GM21515 (cell line): ENCODE results near the gene SPACDR.
A peak's percentile ranks its signal among the peaks of the same experiment; 100 is the strongest.

Source experiments
- ATAC-seq: cut with Tn5 transposase; IDR thresholded peaks from one replicate; pipeline ENCODE4 v1.9.1; 2021; ENCODE audit not compliant: unreplicated experiment

Gene SPACDR

DNA sequence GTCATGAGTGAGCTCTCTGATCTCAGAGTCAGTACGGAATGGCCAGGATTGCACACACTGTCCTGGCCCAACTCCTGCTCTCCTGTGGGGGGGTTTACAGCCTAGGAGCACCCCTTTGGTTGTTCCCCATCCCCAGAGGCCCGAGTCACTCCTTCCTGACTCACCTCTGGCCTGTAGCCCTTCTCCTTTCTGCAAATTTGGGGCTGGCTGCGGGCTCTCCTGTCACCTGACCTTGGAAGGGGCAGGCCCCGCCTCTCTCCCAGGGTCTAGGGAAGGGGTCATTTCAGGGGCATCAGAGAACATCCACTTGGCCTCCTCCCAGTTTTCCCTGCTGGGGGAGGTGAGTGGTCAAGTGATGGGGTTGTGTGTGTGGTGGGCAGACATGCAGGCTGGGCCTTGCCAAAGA lies 21.4 kb upstream of the SPACDR start:
- ATAC-seq, result no peak

GRCh38 chr7:100484673-100485045 lies 20.6 kb upstream of the SPACDR start:
- ATAC-seq, result no peak

DNA sequence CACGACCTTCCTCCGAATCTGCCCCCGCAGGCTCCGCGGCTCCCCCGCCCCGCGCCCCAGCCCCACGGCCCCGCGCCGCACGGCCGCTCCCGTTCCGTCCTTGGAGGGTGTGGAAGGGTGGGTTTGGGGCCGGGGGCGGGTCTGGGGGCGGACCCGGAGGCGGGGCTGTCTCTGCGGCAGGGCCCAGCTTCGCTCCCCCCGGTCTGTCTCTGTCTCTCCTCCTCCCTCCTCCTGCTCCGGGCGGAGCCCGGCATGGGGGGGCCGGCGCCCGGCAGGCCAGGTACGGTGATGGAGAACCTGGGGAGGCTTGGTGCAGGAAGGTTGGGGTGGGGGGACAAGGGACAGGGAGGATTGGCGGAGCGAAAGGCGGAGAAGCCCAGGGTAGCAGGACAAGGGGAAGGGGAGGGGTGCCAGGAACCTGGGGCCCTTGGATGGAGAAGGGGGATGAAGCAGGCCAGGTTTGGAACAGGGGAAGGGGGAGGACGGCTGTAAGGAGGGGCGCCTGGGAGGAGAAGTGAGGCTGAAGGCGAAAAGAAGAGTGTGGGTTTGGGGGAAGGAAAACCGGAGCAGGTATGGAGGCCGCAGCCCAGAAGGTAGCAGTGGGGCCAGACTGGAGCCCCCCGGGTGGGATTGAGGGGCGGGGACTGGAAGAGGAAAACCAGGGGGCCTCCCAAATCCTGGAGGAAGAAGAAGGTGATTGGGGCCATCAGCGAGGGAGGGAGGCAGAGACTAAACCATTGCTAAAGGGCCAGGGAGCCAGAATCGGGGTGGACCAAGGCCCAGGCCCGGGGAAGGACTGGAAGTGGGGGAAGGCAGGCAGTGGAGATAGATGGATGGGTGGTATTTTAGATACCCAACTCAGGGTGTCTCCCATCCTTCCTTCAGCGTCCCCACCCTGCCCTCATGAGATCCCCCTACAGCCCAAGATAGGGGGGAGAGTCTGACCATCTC lies 19.9 kb upstream of the SPACDR start, which contains the start of gene NYAP1:
NYAP1 (plus strand) TSS at position 206 of the 951 bp plus-strand sequence. CDS start 1,385 bp downstream, outside the sequence.
- no peak for ATAC-seq

GRCh38 chr7:100483090-100483721 lies 19.1 kb upstream of the SPACDR start:
- ATAC-seq, result peak; percentile 48

GRCh38 chr7:100482728-100483089 lies 18.6 kb upstream of the SPACDR start:
- no peak for ATAC-seq

DNA sequence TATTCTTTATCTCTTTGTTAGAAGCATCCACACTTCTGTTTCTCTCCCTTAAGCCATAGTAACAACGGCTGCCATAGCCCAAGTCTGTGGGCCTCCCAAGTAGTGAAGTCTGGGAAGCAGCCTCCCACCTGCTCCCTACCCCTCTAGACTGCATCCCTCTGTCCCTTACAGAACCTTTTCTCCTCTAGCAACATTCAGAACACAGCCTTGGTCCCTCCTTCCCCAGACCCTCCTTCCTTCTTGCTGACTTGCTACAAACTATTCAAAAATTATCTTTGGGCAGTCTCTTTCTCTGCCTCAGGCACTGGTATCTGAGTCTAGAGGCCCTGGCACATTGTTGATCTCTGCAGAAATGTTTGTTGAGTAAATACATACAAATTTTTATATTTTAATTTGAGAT lies 17.4 kb upstream of the SPACDR start:
- ATAC-seq, result no peak

GRCh38 chr7:100478958-100479660 lies 15.0 kb upstream of the SPACDR start, which contains the start of gene TSC22D4:
Gene TSC22D4 (minus strand): TSS chr7:100479214. CDS start chr7:100478038, 1,176 bp downstream.
- peak; percentile 57 for ATAC-seq

- ATAC-seq, result no peak
These were observed 13.8 kb upstream of the SPACDR start for GRCh38 chr7:100477871-100478267.

DNA sequence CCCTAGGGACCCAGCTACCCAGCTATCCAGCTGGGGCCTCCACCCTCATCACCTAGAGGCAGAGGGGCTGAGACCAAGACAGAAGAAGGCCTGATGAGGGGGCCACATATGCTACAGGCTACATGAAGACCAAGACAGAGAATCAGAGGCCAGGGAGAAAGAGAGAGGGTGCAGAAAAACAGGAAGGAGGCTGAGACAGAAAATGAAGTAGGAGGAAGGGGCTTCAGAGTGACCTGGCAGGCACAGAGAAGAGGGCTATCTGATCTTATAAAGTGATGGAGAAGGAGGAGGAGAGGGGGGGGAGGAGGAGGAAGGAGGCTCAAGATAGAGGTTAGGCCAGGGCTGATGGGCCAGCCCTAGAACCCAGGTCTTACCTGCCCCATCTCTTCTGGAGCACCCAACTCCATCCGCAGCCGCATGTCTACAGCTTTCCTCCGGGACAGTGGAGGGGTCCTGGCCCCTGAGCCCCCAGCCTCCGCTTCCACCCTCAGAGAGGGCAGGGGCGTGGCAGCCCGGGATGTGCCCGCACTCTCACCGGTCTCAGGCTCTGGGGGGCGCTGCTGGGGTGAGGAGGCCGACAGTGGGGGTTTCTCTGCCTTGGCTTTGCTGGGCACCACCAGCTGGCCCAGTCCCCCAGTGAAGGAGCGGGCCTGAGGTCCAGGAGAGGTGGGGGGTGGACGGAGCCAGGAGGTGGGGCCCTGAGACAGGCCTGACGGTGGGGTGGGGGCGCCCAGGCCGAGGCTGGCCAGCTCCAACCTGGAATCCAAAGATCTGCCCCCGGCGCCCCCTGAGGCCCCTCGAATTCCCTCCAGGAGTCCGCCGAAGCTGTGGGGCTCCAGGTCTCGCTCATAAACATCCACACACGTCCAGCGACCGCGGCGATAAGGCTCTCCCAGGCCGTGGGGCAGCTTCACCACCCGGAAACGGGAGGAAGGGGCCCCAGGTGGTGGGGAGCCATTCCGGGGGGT lies 13.1 kb upstream of the SPACDR start:
- no peak for ATAC-seq

DNA sequence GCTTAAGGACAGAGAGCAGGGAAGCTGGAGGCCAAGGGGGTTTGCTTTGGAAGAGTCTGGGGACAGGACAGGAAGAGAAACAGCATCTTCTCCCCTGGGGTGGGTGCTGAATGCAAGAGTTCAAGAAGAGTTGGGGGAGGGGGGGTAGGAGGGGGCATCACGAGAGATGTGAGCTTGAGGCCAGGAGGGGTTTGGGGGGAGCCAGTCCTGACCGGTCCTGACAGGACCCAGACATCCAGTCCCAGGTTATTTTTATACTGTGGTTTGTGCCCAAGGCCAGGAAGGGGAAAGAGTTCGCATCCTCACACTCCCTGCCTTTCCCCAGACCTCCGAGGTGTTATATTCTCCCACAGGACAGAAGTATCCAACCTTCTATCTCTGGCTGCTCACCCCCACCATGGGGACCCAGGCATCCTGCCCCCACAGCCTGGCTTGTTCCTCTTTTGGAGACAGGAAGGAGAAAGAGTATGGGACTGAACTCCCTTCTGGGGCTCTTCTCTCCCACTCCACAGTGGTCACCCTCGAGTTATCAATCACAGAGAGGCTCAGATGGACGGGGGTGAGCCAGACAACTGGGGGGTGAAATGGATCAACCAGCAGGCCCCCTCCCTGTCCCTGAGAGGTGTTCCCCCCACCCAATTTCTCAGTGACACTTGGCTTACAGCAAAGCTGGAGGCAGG lies 12.2 kb upstream of the SPACDR start:
- ATAC-seq, result no peak

GRCh38 chr7:100475549-100475948 lies 11.5 kb upstream of the SPACDR start:
- no peak for ATAC-seq

- no peak for ATAC-seq
These were observed 8.9 kb upstream of the SPACDR start for GRCh38 chr7:100472854-100473499.

DNA sequence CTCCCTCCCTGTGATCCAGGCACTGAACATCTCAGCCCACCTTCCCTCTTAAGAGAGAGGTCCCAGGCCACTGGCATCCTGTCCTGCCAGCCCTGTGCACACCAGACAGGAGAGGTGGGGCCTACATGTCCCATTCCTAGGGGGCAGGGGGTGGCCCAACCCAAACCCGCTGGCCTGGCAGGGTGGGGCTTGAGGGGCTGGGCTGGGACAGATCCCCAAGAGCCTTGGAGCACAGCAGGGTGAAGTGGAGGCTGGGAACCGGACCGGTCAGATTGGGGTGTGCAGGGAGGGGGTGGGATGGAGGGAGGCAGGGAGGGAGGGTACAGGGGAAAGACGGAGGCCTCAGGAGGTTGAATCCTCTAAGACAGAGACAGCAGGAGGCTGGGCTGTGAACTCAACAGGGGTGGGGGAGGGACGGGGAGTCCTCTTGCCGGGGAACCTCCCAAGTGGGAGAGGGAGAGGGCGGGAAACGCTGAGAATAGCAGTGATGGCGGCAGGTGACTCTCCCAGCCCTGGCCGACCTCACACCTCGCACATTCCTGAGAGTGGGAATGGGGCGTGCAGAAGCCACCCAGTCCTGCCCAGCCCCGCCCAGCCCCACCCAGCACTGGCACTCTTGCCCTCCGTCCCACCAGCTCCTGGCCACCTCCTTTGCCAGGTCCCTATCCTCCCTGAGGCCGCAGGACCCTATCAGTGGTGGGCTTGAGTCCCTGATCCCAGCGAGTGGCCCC lies 8.2 kb upstream of the SPACDR start:
- no peak for ATAC-seq

- no peak for ATAC-seq
These were observed 7.0 kb upstream of the SPACDR start for GRCh38 chr7:100471021-100471420.

- no peak for ATAC-seq
These were observed 5.4 kb upstream of the SPACDR start for GRCh38 chr7:100469227-100470044.

DNA sequence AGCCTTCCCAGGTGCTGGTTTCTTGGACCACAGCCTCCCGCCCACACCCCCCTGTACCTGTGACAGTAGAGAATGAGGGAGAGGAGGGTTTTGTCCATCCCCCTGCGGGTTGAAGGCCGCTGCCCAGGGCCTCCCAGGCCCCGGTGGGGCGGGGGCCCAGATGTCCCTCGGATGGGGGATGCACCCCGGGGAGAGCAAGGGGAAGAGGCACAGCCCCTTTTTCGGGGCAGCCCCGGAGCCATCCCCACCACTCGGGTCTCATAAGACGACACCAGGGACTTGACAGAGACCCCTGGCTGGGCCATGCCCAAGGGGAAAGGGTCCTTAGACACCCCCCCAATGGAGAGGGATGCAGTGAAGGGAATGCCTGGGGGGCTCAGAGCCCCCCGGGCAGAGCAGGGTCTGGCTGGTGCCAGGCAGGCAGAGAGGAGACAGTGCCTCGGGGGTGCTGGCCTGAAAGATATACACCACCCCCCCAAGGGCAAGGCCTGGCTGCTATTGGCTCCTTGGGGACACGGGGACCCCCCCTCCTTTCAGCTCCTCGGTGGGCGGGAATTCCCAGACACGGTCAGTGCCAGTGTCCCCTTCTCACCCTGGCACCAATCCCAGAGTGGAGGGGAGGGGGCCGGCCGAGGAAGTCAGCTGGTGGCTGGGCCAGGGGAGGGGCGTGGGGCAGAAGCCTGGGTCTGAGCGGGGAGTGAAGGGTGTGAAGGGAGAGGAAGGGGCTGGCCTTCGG lies 3.7 kb upstream of the SPACDR start:
- no peak for ATAC-seq
